Activated T-cell treated with anti-CD3 and anti-CD28 coated beads, Interleukin-2, amount 50 U/mL, for 1 hour (primary cell): ENCODE measurements around the gene SOX9.
"Not testable (repeated sequence)": the region's sequence is repeated elsewhere in the genome, so short reads cannot be mapped to it uniquely, and the experiment has no call there.

ENCODE experiments used
- DNase-seq: peaks from one replicate; pipeline ENCODE4 v3.0.0-alpha.2; 2020

SOX9 gene

DNA sequence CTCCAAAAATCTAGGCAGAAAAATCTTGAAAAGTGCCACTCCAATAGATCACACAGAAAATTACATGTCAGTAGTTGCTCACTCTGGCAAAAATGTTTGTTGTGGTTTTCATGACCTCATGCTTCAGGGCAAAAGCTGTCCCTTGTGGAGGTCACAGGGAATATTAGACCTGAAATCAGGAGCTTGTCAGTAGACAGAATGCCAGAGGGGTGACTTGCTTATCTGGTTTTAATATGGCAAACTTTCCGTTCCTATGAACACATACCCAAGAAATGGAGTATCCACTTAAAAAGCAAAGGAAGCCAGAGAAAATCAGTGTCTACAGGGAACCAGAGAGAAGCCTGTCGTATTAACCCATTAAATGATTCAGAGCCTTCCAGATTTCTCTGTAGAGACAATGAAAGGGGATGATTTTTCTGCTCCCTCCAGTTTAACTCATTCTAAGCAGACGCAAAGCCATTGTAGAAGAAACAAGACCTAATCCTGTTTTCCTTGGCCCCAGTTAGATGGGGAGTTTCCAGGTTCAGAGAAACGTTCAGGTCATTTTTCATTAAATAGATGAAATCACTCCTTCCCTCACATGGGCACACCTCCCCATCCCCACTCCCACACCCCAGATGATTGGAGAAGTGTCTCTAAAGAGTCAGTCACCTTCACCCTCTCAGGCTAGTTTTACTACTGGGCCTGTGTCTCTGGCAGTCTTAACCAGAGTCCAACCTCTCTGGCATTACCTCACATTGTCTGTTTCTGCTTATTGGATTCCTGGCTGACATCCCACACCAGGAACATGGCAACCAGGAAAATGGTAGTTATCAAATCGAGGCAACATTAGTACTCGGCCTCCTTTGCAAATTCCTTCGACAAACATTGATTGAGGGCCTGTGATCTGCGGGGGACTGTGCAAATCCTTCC, 6.0 kb downstream of the SOX9 start:
- DNase-seq: no peak

DNA sequence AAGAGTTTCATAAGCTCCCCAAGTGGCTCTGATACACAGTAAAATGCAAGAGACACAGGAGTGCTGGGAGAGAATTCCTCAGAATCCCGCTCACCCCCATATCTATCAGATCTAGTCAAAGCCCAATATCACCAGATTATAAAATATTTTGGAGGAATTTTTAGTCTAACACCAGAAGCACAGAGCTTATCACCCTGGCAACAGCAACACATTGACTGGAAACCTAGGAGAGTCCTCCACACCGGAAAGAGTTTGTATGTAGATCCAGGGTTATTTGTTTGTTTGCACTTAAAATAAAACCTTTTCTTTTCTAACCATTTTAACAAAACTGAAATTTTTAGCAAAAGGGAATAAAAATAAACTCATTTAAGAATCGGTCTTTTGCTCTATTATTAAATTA, 7.2 kb downstream of the SOX9 start:
- no peak for DNase-seq

DNA sequence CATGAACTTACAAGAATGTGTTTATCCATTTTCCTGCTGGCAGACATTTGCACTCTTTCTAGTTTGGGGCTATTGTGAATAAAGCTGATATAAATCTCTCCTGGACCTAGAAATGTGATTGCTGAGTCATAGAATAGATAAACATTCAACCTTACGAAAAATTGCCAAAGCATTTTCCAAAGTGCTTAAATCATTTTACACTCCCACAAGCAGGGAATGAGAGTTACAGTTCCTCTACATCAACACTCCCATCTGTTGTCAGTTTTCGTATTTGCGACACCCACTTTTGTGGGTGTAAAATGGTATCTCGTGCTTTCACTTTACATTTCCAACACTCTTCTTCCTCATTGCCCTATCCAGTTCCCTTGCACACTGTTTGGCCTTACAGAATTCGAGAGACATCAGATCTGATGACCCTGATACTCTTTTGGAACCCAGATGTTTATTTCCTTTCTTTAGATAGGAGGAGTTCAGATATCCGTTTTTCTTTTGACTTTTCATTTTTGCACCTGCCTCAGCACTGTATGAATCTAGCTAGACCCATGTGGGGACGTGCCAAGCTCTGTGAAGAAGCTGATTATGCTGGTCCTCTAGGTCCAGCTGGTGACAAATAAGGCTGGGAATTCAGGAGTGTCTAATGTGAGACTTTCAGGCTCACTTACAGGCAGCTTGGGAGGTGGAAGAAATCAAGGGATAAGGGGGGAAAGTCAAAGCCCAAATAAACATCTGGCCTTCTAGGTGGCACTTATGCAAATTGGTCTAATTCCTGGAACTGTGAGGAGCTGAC, 14.0 kb downstream of the SOX9 start:
- no peak for DNase-seq

DNA sequence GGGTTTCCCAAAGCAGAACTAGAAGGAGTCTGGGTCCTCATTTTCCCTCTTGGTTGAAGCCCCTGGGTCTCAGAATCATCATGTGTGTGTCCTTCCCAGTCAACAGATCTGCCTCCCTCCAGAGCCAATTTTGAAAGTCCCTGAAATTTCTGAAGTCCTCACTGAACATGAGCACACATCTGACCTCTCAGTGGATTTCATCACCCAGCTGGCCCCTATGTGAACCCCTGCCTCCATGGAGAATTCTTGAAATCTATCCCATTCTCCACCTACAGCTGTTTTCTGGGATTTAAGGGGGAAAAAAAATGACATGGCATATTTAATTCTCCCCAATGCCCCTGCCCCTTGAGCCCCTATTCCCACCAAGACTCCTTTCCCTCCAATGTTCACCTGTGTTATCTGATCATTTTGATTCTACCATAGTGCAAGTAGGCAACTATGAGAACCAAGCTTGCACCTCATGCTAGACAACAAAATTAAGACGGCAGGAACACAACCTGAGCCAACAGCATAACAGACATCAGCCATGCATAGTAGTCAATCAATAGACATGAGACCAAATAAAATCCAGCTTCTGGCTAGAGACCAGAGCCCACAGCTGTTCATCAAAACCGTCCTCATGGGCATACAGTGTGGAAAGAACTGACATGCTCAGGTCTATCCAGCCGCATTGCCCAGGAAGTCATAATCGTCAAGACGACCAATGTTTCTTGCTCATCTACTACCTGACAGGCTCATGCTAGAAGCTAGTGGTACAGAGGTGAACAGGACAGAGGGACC, 14.9 kb downstream of the SOX9 start:
- no peak for DNase-seq

DNA sequence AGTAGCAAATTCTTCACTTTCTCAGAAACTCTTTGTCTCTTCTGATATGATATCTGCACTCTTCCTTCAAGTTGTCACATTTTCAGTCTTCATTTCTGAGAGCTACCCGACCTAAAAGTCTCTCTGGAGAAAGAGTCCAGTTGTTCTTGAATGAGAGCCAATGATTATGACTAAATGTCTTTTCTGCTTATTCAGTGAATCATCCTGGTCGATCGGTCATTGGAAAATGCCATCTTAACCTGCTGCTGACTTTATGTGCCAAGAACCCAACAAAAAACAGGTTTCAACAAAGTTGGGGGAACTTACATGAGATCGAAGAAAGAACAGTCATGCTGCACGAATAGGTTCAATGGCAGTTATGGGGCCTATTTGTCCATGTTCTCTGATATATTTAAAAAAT, 15.9 kb downstream of the SOX9 start:
- DNase-seq: no peak

DNA sequence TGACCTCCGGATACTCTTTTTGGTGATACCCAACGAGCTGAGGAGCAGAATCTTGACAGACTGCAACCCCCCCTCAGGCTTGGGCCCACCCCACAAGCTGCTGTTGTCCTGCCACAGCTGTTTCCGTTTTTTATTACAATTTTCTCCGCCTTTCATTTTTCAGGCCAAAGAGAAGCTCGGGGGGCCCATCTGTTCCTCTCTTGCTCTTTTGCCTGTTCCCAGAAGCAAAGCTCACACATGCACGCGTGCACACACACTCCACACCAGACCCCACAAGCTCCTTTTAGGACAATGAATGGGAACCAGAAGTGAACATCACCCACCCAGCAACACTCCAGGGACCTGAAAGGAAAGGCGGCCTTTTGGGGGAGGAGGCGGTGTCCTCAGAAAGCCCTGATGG, 16.3 kb downstream of the SOX9 start:
- no peak for DNase-seq

DNA sequence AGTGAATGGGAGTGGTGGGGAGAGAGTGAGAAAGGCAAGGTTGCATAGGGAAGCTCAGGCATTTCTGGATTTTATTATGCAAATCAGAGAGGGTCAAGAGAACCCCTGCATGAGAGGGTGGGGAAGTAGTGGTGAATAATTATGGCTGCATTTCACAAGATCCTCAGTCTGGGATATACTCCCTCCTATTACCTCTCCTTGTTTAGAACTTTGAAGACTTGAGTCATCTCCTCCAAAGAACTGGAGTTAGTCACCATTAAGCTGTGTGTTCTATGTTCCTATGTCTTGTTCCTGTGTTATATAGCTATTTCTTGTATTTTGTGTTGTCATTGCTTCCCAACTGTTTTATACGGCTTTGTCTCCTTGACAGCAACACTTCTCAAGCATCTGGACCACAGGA, 18.4 kb downstream of the SOX9 start:
- no peak for DNase-seq

DNA sequence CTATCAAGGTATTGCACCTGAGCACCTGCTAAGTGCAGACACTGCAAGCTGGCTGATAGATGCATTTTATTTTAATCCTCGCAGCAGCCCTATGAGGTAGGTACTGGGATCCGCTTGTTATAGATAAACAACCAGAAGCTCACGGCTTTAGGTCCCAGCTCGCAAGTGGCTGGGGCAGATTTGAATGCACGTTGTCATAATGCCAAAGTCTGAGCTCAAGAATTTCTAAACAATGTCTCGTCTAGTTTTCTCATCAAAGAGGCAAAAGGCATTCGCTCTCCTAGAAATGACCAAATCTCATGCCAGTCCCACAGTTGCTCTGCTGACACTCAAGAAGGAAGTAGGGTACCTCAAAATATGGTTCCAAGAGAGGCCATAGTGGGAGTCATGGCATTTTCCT, 20.5 kb downstream of the SOX9 start:
- no peak for DNase-seq

DNA sequence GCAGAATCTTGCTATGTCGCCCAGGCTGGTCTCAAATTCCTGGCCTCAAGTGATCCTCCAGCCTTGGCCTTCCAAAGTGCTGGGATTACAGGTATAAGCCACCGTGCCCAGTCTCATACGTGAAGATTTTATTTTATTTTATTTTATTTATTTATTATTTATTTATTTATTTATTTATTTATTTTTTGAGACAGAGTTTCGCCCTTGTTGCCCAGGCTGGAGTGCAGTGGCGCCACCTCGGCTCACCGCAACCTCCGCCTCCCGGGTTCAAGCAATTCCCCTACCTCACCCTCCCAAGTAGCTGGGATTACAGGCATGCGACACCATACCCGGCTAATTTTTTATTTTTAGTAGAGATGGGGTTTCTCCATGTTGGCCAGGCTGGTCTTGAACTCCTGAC, 21.3 kb downstream of the SOX9 start:
- DNase-seq: not testable (repeated sequence)

DNA sequence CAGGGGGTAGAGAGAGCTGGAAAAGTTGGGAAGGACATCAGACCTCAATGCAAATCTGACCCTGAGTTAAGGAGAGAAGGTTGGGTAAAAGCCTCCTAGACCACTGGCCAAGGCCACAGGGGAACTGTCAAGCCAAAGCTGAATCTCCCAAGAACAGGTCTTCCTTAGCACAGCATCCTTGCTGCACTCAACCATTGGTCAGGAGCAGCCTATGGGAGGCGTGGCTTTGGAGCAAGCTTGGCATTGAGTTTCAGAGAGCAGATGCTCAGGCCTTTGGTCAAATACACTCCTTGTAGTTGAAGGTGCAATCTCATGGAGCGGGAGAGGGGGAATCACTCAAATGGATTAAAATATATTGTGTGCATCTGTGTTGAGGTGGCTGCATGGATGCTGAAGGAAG, 21.8 kb downstream of the SOX9 start:
- DNase-seq: no peak

DNA sequence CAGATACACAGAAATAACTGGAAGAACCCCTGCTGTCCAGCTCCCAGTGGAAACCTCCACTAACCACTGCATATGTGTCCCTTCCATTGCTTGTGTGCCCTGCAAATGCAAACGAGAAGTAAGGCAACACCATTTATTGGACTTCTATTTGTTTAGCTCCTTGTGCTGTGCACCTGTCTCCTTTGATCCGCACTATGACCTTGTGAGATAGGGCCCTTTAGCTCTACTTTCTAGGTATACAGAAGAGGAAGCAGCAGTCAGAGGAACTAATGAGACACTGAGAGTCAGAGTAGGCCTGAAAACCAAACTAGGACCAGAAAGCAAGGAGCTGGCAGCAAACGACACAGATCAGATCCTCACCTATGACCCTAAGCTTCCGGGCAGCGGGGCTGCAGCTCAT, 22.4 kb downstream of the SOX9 start:
- no peak for DNase-seq

DNA sequence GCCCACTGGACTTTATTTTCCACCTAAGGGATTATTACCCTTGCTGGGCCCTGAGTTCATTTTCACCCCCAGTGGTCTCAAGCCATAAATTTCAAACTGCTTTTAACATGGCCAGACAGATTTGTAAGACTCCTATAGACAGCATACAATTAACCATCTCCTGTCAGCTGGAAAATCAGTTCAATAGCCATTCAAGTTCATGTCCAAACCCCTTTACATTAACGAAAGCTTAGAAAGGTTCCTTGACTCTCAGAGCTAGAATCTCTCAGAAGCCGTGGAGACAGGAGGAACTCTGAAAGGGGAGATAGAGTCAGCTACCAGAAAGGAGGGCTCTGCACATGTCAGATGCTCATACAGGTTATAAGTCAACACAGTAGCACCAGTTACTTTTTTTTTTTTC, 23.3 kb downstream of the SOX9 start:
- no peak for DNase-seq

DNA sequence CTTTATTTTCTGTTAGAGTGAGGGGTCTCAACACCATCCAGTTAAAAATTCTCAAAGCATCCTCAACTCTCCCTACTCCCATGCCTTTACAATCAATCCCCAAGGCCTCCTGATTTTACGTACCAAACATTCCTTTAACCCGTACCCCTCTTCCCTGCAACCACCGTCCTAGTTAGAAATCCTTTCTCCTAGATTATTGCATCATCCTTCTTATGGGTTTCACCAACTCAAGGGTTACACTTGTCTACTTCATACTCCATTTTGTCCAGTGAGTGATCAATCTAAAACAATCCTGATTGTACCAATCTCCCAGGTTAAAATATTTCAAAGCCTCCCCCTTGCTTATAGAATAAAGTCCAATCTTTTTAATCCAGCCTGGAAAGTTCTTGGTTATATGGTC, 24.7 kb downstream of the SOX9 start:
- no peak for DNase-seq

DNA sequence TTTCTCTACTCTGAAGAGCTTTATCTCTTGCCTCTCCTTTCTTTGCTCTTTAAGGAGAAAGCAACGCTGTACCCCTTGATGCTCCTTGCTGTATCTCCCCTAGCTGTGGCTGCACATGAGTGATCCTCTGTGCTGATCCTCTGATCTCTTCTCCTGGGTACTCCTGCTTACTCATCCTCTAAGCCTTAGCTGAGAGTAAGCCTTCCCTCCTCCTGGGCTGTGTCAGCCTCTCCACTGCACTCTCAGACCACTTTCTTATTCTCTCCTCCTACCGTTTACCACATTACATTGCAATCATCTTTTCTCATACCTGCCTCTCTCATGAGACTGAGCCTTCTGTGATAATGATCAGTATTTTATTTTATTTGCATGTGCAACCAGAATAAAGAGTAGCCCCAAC, 25.1 kb downstream of the SOX9 start:
- DNase-seq: no peak

DNA sequence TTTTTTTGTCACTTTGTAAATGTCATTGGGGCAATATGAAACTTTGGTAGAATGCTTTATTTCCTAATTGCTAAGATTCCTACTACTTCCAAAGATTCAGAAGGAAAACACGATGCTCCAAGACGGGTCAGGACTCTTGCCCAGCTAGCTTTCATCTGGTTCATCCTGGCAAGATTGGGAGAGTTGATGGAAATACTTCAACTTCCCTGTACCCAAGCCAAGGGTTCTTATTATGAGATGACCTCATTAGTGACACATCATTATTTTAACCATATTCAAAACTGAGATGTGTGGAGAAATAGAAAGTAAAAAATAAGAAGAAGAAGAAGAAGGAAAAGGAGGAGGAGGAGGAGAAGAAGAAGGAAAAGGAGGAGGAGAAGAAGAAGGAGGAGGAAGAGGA, 25.6 kb downstream of the SOX9 start:
- DNase-seq: no peak

DNA sequence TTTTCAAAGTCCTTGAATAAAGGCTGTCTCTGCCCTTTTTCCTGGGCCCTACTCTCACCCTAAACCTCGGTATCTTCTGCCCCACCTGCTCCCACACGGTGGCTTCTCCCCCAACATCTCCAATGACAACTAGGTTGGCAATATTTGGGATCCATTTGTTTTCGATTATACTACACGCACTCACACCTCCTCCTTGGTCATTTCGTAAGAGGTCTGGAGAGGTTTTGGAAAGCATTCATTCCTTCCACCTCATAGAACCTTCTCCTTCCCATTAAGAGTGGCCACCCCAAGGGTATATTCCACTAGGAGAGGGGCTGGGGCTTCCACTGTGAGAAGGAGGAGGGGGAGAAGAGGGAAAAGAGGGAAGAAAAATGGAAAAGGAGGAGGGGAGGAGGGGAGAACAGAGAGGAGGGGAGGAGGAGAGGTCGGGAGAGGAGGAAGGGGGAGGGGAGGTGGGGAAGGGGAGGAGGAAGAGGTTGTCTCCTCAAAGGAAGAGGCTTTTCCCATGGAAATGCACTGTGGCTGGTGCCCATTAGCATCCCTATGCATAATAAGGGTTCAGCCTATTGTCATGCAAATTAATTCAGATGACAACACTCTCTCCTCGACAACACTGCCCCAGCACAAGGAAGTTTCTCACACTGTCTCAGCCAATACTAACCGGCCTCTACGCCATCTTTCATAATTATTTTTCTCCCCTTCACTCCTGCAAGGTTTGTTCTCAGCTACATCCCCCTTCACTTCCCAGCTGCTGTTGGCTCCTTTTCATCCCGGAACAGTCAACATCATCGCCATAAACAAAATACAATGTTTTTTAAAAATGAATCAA, 30.0 kb downstream of the SOX9 start:
- DNase-seq: no peak

DNA sequence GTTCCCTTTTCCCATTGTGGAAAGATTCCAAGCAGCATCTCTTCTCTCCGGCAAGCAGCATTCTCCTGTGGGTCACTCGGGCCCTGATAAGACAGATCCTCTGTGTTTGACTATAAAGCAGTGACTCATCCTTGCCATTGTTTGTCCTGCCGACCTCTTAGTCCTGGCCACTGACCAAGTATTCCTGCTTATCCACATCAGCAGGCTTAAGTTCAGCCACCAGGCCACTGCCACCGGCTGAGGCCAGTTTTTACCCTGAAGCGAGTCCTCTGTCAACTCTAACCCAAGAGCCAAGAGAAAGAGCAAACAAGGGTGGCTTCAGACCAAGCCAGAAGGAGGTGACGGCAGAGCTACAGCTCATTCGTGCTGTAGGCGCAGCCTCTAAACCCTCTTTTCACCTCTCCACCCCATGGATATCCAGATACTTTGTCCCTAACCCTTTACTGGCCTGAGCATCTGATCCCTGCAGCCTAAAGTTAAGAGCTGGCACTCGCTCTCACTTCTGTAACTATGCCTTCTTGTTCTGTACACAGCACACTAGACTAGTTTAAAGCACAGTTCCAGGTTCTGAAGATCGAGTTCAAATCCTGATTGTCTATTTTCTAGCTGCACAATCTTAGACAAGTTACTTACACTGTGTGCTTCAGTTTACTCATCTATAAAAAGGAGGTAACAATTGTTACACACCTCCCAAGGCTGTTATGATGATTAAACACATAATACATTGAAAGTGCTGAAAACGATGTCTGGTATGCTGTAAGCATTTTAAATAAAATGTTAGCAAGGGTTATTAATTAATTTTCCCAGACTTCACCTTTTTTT, 31.0 kb downstream of the SOX9 start:
- no peak for DNase-seq

DNA sequence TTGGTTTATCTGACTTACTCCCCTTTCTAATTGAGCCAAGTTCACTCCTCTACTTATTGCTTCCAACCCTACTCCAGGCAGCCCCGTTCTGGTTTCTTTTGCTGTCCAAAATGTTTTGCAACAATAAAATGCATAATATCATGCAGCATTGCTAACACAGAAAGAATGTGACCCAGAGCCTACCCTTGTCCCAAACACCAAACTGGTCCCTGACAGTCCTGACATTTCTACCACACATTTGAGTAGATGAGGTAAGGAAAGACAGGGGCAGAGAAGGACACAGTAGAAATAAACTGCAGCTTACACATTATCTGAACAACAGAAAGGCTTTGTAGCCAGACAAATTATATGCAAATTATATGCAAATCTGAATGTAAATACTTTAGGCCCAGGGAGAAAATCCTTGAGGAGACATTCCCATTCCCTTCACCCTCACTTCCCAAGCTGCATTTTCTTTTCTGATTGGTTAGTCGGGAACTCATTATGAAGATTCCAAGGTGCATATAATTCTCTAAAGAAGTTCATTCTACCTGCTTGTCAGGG, 31.6 kb downstream of the SOX9 start:
- no peak for DNase-seq

DNA sequence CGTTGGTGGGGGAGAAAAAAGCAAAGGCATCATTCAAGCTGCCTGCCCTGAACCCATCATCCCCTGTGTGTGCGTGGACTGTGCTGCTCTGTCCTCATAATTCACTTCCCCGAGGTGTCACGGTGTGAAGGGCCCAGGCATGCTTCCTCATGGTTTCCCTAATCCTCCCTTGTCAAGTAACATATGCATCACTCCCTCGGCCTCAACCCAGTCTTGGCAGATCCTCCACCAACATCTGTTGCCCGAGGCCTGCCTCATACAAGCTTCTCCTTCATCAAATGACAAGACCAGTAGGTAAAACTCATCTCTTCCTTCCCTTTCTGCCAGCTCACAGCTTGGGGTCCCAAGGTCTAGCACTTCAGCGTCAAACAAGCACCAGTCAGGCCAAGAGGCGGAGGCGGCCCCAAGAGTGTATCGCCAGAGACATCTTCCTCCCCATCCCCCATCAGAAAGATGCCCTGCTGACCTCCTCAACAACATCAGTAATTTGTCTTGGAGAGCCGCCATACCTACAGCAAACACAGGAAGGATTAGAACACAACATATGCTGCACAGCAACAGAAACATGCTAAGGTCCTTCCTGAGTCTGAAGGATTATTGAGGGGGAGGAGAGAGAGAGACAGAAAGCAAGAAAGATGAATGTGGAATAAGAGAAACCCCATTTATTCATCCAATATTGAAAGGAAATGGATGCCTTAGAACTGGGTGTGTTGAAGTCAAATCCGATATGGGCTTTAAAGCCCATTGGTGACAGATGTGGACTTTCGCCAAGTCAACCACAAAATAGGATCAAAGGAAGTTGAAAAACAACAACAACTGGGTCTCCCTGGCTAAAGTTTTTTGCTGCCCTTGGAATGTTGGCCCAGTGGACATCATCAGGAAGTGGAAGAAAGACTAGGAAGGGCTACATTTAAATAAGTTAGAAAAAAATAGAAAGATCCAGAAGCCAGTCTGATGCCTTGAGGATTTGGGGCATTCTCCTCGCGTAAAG, 38.4 kb downstream of the SOX9 start:
- no peak for DNase-seq

DNA sequence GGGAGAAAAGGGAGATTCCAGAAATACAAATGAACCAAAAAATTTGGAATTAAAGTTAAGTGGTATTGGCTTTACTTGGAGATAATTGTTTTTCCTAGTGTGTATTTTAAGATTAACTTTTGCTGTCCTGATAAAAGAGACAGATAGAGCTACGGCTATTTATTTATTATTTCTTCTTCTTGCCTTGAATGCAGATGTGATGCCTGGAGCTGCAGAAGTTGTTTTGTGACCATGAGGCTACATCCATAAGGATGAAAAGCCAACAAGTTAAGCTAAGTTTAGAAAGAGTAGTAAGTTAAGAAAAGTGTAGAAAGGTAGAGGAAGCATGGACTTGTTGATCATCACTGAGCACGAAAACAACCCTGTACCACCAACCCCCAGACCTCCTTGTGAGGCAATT, 41.7 kb downstream of the SOX9 start:
- DNase-seq: no peak
